H1 (cell line): Measurements from ENCODE around the gene ZNF541. TPM values are rescaled to one million over a fixed set of nuclear protein-coding genes. Genes with fewer than 3 reads are reported as not detected.
A peak's percentile ranks its signal among the peaks of the same experiment; 100 is the strongest.

ENCODE experiments used
- CREB1 ChIP-seq: IDR thresholded peaks from 2 replicates; pipeline ENCODE4 v1.6.1; 2012; ENCODE audit warnings: inconsistent platforms
- EZH2 ChIP-seq: fragments of 200-600 bp; sonication (generic); IDR thresholded peaks from 2 replicates; pipeline ENCODE4 v1.7.1; 2012; ENCODE audit warnings: low read depth, mild to moderate bottlenecking, moderate library complexity, low read length, inconsistent platforms; ENCODE audit not compliant: severe bottlenecking
- TAF7 ChIP-seq: optimal IDR thresholded peaks from 2 replicates; pipeline ENCODE3; 2011; ENCODE audit warnings: low read depth, mild to moderate bottlenecking, inconsistent platforms, low read length, moderate library complexity, borderline replicate concordance
- polyA plus RNA-seq, 7 experiments: library from polyadenylated mRNA; depleted of rRNA in 3 of 7; stranded (reverse) in 5 of 7; unstranded in 2 of 7; fragments of >200 nt in 5 of 7; fragments of 200-250 nt in 2 of 7; gene quantifications; 1 replicate in 5 of 7; 2 replicates in 1 of 7; 4 replicates in 1 of 7; pipeline versions ENCODE4 v1.2.1 to v1.2.3, GENCODE V29; 2011 to 2013; ENCODE audit warnings: missing spikeins in 2 of 7, mixed read lengths in 2 of 7
- total RNA-seq: library from RNA; stranded (reverse); fragmentation: NEBNext Ultra II Directional; extraction: Animal tissue kit (Norgen Biotek cat#: 25700); gene quantifications from 2 replicates; pipeline ENCODE4 v1.2.1, GENCODE V29; 2021
- TF ChIP-seq, protein P1 (sequence below): IDR thresholded peaks from 2 replicates; pipeline ENCODE4 v1.6.1; 2012; ENCODE audit warnings: inconsistent platforms

Gene ZNF541
- total and polyA plus RNA-seq, 2 of the 8 experiments (the other 6 are each of a cell fraction or from before 2014, with no cell fraction given): 0.05 TPM; not detected in 1

DNA sequence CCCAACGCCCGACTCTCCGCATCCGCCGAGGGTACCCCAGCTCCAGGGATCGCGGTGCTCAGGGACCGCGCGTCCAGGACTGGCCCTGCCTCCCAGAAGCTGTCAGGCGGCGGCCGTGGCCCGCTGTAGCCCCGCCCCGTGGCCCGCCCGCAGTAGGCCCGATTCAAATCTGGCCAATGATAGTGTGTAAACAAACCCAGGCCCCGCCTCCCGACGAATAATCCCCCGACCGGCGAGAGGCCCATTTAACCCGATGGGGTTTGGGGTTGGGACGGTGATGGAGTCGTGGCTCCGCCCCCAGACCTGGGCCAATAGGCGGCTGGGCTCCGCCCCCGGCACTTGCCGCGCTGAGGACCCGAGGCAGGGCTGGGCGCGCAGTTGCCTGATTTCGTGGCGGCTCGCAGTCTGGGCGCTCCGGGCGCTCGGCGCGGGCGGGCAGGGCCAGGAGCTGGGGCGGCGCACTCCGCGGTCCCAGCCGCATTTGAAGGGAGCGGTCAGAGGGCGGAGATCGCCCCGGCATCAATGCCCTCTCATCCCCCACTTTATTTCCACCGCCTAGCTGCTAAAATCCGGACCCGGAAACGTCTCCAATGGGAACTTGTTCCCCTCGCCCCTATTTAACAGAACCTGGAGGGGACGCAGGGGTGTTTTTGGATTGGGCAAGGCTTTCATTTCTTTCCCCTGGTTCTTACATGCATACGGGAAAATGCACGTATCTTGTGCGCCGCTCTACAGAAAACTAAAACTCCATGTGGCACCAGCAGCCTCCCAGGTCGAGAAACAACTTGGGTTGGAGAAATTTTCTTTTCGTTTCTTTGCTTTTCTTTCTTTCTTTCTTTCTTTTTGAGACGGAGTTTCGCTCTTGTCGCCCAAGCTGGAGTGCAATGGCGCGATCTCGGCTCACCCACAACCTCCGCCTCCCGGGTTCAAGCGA is 27.6 kb upstream of the ZNF541 start (continued):
- TF ChIP-seq, protein P1, sequence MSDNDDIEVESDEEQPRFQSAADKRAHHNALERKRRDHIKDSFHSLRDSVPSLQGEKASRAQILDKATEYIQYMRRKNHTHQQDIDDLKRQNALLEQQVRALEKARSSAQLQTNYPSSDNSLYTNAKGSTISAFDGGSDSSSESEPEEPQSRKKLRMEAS: no peak
- TF ChIP-seq CREB1: peak; percentile 50
- no peak for TF ChIP-seq EZH2
- TF ChIP-seq TAF7: peak; percentile 90
- TF ChIP-seq, all 59 proteins: peak for 13
